ENCODE results near the gene ACAA1.

GRCh38 chr3:38138349-38139190 lies 1.6 kb upstream of the ACAA1 start, which contains the start of gene MYD88:
- TF ChIP-seq, protein P1, sequence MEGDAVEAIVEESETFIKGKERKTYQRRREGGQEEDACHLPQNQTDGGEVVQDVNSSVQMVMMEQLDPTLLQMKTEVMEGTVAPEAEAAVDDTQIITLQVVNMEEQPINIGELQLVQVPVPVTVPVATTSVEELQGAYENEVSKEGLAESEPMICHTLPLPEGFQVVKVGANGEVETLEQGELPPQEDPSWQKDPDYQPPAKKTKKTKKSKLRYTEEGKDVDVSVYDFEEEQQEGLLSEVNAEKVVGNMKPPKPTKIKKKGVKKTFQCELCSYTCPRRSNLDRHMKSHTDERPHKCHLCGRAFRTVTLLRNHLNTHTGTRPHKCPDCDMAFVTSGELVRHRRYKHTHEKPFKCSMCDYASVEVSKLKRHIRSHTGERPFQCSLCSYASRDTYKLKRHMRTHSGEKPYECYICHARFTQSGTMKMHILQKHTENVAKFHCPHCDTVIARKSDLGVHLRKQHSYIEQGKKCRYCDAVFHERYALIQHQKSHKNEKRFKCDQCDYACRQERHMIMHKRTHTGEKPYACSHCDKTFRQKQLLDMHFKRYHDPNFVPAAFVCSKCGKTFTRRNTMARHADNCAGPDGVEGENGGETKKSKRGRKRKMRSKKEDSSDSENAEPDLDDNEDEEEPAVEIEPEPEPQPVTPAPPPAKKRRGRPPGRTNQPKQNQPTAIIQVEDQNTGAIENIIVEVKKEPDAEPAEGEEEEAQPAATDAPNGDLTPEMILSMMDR (IDR thresholded peaks at IDR 0.05; ENCODE audit: low read depth, low read length, missing input control) = no peak
- peak; percentile 90 for TF ChIP-seq YY1 (IDR thresholded peaks at IDR 0.05)
- TF ChIP-seq, protein P2, sequence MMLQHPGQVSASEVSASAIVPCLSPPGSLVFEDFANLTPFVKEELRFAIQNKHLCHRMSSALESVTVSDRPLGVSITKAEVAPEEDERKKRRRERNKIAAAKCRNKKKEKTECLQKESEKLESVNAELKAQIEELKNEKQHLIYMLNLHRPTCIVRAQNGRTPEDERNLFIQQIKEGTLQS (IDR thresholded peaks at IDR 0.05) = no peak
- peak; percentile 35 to 49 for TF ChIP-seq HNF4A (conservative IDR thresholded peaks at IDR 0.05)
- no peak for TF ChIP-seq JUND (IDR thresholded peaks at IDR 0.05)
- no peak for TF ChIP-seq ZBTB33 (IDR thresholded peaks at IDR 0.05)
- peak; percentile 54 to 58 for TF ChIP-seq EGR1 (IDR thresholded peaks at IDR 0.05; ENCODE audit: low read depth in 2 of 2)
- TF ChIP-seq, protein P3, sequence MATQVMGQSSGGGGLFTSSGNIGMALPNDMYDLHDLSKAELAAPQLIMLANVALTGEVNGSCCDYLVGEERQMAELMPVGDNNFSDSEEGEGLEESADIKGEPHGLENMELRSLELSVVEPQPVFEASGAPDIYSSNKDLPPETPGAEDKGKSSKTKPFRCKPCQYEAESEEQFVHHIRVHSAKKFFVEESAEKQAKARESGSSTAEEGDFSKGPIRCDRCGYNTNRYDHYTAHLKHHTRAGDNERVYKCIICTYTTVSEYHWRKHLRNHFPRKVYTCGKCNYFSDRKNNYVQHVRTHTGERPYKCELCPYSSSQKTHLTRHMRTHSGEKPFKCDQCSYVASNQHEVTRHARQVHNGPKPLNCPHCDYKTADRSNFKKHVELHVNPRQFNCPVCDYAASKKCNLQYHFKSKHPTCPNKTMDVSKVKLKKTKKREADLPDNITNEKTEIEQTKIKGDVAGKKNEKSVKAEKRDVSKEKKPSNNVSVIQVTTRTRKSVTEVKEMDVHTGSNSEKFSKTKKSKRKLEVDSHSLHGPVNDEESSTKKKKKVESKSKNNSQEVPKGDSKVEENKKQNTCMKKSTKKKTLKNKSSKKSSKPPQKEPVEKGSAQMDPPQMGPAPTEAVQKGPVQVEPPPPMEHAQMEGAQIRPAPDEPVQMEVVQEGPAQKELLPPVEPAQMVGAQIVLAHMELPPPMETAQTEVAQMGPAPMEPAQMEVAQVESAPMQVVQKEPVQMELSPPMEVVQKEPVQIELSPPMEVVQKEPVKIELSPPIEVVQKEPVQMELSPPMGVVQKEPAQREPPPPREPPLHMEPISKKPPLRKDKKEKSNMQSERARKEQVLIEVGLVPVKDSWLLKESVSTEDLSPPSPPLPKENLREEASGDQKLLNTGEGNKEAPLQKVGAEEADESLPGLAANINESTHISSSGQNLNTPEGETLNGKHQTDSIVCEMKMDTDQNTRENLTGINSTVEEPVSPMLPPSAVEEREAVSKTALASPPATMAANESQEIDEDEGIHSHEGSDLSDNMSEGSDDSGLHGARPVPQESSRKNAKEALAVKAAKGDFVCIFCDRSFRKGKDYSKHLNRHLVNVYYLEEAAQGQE (IDR thresholded peaks at IDR 0.05) = peak; percentile 81
- TF ChIP-seq GABPA (IDR thresholded peaks at IDR 0.05 in 1 of 2, conservative IDR thresholded peaks at IDR 0.05 in 1 of 2) = peak in 1 of 2 donors; percentile 20
- TF ChIP-seq, protein P4, sequence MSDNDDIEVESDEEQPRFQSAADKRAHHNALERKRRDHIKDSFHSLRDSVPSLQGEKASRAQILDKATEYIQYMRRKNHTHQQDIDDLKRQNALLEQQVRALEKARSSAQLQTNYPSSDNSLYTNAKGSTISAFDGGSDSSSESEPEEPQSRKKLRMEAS (IDR thresholded peaks at IDR 0.05) = no peak
- peak; percentile 48 for TF ChIP-seq TAF1 (conservative IDR thresholded peaks at IDR 0.05)
- TF ChIP-seq HNF4G (IDR thresholded peaks at IDR 0.05) = no peak

All from liver (tissue), 3 donors.